ENCODE measurements around the gene WDR91.

Gene WDR91

DNA sequence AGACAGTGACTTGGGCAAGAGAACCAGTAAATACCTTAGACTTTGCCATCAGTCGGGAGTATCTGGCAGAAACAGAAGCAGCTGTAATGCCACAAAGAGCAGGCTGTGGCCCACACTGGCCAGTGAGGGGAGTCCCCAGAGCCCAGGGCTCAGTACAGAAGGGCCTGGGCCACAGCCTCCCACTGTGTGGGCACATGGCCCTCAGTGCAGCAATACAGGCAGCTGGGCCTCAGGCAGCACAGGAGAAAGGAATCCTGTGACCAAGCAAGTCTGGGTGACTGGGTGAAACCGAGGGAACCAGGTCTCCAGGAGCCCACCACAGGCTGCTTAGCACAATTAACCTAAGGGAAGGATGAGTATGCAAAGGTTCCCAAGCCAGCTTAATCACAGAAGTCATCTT is 14.0 kb downstream of the WDR91 start:
- DNase-seq: no peak

DNA sequence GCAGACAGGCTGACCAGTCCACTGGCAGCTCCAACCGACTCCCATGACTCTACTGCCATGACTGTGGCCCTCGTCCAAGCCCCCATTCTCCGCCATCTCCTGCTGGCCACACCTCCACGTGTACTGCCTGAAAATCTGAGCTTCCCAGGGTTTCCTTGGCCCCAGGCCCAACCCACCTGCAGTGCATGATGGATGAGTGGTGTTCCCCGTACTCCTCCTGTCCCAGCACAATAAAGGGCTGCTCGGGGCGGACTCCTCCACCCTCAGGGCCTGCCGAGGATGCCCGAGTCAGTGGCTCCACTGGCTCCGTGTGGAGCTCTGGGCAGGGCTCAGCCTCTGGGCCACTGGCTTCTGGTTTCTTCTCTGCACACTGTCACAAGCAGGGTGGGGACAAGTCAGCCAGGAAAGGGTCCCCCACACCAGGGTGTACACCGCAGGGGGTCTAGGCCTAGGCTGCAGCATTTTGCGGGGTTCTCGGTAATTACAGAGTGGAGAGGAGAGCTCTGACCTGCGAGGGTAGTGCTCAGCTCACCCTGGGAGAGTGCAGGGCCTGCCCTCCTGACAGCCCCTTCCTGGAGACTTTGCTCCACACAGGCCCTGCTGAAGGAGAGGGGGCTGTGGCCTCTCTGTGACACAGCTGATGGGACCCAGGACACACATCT is 15.2 kb downstream of the WDR91 start:
- no peak for DNase-seq

DNA sequence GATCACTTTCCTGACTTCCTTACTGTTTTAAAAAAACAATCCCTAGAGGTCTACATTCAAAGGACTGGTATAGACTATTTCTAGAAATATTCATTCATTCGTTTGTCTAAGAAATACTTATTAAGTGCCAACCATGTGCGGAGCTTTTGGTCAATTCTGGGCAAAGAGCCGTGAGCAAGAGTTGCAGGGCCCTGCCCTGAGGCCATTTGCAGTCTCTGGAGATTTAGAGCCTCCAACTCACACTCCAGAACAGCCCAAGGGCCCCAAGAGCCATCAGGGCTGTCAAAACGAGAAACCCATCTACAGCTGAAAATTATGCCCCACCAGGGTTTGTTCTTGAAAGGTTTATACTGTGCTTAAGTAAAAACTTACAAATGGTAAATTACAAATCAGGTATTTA is 16.2 kb downstream of the WDR91 start:
- DNase-seq: no peak

DNA sequence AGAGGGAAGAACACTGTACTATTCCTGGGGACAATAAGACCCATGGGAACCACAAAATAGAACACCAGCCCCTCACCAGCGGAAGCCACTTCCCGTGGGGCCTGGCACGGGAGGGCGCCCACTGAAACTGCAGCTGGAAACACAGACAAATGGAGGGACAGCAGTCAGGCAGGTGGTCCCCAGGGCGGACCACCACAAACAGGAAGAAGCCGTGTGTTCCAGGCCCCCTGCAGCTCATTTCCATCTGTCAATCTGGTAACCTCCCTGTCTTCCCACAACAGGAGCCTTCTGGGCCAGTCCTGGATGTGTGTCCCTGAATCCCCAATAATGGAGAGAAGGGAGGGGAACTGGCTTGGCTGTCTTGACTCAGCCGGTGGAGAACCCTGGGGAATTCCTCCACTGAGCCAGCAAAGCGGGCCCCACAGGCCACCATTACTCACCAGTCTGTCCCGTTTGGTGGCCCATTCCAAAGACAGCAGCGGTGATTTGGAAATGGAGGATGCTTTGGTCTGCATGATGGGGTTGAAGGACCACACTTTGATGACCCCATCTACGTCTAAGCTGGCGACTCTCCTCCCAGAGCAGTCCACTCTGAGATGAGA is 16.7 kb downstream of the WDR91 start:
- no peak for DNase-seq

DNA sequence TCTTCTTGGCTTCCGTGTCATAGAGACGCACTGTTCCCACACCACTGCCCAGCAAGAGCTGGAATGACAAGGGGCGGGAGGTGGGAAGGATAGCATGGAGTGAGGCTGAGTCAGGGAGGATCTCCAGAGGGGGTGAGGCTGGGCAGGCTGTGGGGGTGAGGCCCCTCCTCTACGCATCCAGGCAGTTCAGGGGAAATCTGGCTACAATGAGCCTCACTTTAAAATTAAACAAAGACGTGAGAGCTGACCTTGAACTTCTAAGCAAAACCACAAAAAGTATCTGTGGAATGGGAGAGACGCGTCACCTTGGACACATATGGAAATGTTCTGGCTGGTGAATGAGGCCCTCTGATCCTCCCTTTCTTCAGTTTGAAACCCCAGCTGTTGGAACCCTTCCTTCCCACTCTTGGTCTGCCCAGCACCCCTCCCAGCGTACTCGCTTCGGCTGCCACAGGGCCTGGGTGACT is 17.7 kb downstream of the WDR91 start:
- no peak for DNase-seq

DNA sequence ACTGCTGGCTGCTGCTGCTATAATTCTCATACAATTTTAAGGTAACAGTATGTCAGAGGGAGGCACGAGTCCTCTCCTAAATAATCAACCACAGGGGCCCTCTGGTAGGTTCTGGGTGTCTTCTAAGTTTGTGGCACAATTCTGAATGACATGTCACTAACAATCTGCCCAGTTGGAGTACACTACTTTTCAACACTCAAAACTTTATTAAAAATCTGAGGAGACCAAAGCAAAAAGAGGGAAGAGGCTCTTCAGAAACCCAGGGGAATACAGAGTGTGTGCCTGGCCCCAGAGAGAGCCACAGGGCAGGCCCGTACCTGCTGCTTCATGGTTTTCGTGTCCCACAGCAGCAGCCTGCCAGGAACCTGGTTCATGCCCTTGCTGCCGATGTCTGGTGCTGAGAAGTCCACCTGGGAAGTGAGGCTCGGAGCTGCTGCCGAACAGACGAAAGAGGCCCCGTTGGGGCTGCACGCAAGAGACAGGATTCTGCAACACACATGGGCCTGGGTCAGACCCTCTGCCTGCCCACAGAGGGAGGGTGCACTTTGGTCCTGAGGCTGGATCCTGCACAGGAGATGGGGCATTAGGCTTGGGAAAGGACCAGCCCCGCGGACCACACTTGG is 18.3 kb downstream of the WDR91 start:
- DNase-seq: no peak

DNA sequence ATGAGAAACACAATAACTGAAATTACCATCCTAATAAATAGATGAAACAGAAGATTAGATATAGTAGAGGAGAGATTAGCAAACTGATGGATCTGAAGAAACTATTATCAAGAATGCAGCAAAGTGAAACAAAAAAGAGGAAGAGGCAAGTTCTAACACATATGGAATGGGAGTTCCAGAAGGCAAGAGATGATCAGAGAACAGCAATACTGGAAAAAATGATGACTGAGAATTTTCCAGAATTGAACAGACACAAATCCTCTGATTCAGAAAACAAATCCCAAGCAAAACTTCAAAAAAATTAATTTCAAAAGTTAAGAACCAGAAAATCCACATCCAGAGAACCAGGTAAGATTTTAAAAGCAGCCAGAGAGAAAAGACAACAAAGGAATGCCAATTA is 20.6 kb downstream of the WDR91 start:
- DNase-seq: no peak

DNA sequence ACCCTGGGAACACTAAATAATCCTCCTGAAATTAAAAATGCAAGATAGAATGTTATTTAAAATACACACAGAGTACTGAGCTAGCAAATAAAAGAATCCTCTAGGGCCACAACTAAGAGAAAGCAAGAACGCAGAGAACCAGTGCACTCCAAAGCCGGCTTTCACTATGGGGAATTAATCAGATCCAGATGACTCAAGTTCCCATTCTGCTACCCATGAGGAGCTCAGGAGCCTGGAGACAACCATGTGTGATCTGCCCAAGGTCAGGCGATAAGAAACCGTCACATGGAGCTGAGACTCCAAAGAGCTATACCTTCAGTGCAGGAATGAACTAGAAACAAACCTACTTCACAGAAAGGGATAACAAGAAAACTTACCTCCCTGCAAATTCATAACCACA is 21.4 kb downstream of the WDR91 start:
- DNase-seq: no peak

DNA sequence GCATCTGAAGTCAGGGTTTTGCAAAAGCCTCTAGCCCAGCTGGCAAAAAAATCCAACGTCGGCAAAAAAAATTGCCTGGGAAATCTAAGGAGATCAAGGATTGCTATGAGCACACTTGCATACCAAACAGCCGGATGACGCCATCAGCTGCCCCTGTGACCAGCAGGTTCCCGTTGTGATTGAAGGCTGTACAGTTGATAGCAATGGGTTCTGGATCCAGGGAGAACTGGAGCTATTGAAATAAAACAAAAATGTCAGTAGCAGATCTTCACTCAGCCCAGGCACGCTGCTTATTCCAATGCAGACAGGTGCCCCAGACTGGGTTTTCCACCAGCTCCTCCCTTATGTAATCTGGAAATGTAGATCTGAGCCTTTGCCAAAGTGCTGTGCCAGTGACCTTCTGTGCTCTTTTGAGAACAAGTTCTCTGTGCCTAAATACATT is 22.1 kb downstream of the WDR91 start:
- no peak for DNase-seq

DNA sequence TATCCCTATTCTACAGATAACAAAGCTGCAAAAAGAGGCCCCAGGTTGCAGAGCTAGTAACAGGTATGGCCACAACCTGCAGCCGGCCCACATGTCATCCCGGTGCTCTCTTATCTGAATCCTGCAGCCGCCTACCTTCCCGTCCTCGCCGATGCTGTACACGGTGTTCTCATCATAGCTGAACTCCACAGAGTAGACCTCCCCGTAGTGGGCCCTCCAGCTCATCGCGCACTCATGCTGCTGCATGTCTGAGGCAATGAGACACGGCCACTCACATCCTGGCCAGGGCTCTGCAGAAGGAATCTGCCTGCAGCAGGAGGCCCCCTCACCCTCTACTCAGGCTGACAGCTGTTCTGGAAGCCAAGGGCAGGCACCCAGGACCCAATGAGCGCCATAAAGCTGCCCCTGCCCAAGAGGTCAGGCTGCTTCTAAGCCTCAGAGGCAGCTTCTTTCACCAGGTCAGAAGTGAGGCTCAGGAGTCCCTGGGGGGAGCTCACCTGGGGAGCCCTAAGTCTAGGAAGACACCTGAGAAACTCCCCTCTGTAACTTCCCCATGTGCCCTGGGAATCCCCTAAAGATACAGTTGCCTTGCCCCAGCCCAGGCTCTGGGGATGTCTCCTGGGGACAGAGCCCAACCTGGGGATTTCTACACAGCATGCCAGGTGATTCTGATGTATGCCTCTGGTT is 22.9 kb downstream of the WDR91 start:
- no peak for DNase-seq

DNA sequence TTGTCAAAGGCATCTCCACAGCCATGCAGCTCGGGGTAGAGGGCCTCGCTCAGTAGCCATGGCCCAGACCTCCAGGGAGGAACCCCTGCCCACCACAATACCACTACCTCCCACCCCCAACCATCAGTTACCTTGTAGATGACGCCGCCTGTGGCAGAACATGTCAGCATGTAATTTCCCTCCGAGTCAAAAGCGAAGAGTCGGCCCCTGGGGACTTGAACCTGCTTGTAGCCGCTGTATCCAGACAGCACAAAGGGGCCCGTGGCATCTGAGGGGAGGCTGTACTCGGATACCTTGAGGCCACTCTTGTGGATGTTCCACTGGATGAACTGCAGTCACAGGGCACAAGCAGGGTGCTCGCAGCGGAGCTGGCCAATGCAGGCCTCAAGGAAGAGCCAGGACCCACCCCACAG is 24.5 kb downstream of the WDR91 start:
- DNase-seq: no peak

DNA sequence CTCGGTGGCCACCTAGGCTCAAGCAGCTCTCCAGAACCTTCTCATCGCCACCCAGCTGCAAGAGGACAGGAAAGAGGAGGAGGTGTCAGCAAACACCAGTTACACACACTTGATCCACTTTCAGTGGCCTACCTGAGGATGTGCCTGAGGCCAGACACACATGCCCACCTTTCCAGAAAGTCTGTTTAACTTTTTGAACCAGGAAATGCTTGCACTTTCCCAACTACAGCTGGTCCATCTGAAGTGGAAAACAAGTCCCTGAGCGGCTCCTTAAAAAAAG is 25.1 kb downstream of the WDR91 start:
- no peak for DNase-seq

DNA sequence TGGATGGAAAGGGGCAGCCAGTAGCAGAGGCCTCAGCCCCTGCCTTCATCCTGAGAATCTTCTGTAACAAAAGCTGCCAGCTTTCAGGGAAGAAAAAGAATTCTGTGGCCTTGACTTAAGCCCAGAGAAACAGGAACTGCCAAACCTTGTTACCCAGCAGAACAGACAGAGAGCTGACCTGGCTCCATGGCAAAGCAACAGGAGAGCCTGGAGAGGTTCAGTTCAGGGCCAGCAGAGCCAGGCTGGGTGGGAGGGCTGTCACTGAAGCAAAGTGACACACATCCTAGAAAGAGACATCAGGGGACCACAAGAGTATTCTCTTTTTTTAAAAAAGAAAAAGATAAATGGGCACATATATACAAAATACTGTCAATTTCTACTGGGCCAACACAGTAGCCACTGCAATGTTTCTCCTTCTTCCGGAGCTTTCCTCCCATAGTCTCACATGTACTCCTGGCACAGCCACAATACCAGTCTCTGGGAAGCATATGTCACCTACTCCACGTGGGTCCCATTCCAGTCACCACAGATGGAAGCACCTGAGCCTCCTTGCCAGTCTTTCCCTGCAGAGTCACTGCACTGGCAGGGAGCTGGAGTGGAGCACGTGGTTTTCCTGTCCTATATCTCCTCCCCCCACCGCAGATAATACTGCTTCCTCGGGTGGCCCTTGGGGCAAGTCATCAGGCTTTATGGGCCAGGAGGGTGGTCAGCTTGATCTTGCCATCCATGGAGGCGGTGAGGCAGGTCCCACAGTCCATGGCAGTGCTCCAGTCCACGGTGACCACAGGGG is 25.7 kb downstream of the WDR91 start:
- no peak for DNase-seq

DNA sequence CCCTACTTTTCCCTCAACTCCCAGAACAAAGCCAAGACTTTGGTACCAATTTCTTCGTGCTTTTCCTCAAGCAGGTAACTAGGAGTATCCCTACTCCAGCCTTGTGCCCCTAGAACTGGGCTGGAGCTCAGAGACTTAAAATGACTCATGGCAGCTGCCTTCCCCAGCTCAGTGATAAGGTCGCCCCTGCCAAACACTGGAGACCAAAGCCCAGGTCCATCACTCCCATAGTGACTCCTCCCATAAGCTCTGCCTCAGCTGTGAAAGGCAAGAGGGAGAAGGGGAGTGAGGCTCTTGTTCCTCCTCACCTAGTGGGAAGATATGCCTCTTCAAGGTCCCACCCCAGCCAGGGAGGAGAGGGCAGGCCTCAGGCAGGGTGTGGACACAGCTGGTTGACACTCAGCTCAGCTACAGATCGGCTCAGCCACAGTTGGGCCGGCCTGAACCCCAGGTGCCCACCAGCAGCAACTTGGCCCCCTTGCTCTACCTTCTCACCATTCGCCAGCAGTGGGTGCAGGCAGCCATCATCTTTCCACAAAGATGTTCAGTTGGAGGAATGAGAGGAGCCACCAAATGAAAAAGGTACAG is 27.0 kb downstream of the WDR91 start:
- DNase-seq: no peak

DNA sequence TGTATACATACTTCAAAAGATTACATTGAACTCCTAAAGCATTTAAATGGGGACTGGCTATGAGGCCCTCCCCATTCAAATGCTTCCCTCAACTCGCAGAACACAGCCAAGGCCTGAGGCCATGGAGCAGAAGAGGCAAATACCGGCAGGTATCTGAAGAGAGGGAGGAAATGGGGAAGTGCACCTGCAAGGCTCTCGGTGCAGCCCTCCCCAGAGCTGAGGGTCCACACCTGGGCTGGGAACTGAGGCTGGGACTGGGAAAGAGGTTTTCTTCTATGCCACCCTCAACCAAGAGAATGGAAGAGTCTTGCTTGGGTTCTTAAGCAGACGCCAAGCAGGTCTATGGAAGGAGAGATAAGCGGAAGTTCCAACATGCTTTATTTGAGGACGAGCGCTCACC is 27.8 kb downstream of the WDR91 start:
- no peak for DNase-seq

DNA sequence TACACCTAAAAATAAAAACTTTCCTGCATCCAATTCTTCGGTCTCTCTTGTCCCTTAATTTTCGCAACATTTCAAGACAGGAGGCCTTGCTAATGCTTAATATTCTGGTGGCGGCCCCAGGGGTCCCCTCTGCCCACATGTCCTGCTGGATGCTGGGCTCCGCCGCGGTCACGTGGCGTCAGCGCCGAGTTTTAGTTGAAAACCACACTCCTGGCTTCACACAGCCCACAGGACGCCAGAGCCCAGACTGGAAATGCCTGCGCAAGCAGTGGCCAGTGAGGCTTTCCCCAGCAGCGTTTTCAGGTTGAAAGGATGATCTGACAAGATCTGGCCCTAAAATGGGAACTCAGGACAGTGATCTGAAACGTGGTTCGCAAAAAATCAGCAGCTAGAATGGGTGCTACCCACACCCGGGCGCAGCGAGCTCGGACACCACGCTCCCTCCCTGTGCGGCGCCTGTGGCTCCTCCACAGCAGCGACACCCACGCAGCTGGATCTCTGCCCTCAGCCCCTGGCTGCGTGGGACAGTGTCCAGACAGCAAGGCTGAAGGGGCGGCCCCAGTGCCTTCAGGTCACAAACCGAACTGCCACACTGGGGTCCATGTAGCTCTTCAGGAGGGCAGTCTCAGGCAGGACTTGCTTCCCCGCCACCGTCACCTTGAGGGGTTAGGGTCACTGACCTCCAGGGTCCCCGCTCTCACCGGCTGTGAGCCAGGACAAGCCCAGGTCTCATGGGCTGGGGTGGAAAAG is 29.2 kb downstream of the WDR91 start:
- DNase-seq: no peak

DNA sequence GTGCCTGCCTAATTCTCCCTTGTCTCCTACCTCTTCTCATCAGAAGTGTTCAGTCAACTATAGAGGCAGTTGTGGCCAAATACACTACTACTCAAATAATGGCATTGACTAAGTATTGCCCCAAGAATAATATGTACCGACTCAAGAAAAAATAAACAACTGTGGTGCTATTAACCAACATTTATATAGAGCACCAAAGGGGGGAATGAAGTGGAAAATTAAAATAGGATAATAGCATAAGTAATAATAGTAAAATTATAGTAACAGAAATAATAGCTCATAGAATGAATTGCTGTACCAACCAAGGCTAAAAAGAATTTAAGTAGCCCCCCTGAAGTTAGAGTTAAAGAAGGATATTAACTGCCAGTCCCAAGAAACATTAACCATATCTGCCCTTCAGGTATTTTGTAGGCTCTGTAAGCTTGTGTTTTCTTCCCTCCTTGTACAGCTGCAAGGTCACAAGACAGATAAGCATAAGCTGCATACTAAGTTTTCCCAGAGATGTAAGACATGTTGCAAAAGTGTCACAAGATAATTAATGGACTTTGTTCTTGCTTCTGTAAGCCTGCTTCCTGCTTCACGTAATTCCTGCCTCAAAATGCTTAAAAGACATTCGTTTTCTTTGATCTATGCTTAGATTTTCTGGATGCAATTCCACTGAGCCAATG is 29.9 kb downstream of the WDR91 start:
- DNase-seq: no peak

DNA sequence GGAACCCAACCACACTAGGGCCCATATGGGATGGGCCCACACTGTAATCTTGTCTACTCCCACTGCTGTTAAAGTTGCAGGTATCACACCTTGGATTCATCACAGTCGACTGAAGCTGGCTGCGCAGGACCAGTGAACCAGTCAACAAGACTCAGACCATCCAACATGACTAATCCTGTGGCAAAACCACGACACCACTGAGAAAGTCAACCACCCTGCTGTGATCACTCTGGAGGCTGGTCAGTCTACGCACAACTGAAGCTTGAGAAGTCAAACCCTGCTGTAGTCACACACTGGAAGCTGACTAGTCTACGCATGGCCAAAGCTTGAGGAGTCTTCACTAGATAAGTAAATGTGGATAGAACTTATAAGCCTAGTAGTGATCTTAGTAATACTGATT is 31.2 kb downstream of the WDR91 start:
- no peak for DNase-seq

DNA sequence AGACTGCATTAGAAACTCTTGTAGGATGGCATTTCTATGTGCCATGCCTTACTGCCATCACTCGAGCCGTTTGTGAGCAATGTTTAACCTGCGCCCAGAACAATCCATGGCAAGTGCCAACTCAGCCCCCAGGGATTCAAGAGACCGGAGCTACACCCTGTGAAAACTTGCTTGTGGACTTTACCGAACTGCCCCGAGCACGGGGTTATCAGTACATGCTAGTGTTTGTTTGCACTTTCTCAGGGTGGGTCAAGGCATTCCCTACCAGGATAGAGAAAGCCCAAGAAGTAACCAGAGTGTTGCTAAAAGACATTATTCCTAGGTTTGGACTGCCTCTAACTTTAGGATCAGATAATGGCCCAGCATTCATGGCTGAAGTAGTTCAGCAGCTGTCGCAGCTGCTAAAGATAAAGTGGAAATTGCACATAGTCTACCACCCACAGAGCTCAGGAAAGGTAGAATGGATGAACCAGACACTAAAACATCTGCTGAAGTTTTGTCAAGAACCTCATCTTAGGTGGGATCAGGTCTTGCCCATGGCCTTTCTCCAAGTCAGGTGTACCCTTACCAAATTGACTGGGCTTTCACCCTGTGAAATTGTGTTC is 31.9 kb downstream of the WDR91 start:
- DNase-seq: no peak

DNA sequence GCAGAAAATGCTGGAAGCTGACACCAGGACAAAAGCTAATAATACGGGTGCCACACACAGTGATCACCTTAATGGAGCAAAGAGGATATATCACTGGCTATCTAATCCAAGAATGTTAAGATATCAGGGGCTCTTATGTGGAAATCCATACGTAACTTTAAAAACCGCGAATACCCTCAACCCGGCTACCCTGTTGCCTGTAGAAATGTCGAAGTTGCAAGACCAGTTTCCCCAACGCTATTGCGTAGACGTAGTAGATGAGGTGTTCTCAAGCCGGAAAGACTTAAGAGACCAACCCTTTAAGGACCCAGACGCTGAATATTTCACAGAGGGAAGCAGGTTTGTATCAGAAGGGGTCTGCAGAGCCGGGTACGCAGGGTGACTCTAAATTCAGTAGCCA is 33.0 kb downstream of the WDR91 start:
- DNase-seq: no peak

DNA sequence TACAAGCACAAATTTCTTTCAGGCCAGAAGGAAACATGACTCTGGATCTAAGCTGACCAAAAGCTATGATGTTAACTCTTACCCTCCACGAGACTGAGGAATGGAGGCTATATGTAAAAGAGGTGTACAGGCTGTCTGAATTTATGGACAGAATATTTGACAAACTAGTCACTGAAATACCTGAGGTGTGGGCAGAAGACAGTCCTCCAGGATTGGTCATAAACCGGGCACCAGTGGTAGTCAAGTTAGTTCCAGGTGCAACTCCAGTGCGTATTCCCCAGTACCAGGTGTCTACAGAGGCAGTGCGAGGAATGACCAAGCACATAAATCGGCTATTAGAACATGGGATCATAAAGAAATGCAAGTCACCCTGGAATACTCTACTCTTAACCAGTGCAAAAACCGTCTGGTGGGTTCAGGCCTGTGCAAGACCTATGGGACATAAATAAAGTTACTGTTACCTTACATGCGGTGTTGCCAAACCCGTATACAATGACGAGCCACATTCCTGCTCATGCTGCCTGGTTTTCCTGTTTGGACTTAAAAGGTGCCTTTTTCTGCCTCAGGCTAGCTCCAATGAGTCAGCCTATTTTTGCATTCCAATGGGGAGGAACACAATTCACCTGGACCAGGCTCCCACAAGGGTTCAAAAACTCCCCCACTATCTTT is 34.2 kb downstream of the WDR91 start:
- DNase-seq: no peak
